HG02970 (cell line): ENCODE measurements around the gene LASP1NB.

Experiments used
- ATAC-seq: cut with Tn5 transposase; IDR thresholded peaks from one replicate; pipeline ENCODE4 v1.9.1; 2021; ENCODE audit warnings: mild to moderate bottlenecking, moderate library complexity, moderate number of reproducible peaks; ENCODE audit not compliant: unreplicated experiment, low FRiP score

LASP1NB gene

GRCh38 chr17:38925263-38925995, at the start of gene LASP1NB:
Gene LASP1NB, plus strand, starts transcription at chr17:38925614.
- no peak for ATAC-seq

GRCh38 chr17:38877130-38877851, 48.1 kb upstream of the LASP1NB start:
- no peak for ATAC-seq

- ATAC-seq, result no peak
Observed at GRCh38 chr17:38879878-38880665, 45.3 kb upstream of the LASP1NB start.

- ATAC-seq, result no peak
Observed at GRCh38 chr17:38881600-38882191, 43.7 kb upstream of the LASP1NB start.

- ATAC-seq, result no peak
Observed at GRCh38 chr17:38882870-38883269, 42.5 kb upstream of the LASP1NB start.

GRCh38 chr17:38883592-38884526, 41.6 kb upstream of the LASP1NB start:
- ATAC-seq, result no peak

- ATAC-seq, result no peak
Observed at GRCh38 chr17:38885044-38885727, 40.2 kb upstream of the LASP1NB start.

- ATAC-seq, result no peak
Observed at GRCh38 chr17:38885728-38886642, 39.4 kb upstream of the LASP1NB start.

GRCh38 chr17:38886643-38887010, 38.8 kb upstream of the LASP1NB start:
- ATAC-seq, result no peak

- ATAC-seq, result no peak
Observed at GRCh38 chr17:38888842-38889241, 36.6 kb upstream of the LASP1NB start.

GRCh38 chr17:38889745-38890409, 35.5 kb upstream of the LASP1NB start:
- ATAC-seq, result no peak

GRCh38 chr17:38890410-38890746, 35.0 kb upstream of the LASP1NB start:
- no peak for ATAC-seq

GRCh38 chr17:38891441-38891840, 34.0 kb upstream of the LASP1NB start:
- ATAC-seq, result no peak

- no peak for ATAC-seq
Observed at GRCh38 chr17:38892083-38892482, 33.3 kb upstream of the LASP1NB start.

- ATAC-seq, result no peak
Observed at GRCh38 chr17:38892620-38893019, 32.8 kb upstream of the LASP1NB start.

GRCh38 chr17:38893113-38893512, 32.3 kb upstream of the LASP1NB start:
- no peak for ATAC-seq

- no peak for ATAC-seq
Observed at GRCh38 chr17:38893607-38894006, 31.8 kb upstream of the LASP1NB start.

- no peak for ATAC-seq
Observed at GRCh38 chr17:38894276-38894675, 31.1 kb upstream of the LASP1NB start.
